B cell (primary cell): ENCODE data around the gene ZSCAN21. TPM values are rescaled to one million over a fixed set of nuclear protein-coding genes. Genes with fewer than 3 reads are reported as not detected.

ENCODE experiments used
- ATAC-seq: fragments of 200-7000 bp; cut with Tn5 transposase; one replicate; pipeline ENCODE4 v1.10.0; 2021; ENCODE audit warnings: low read depth, mild to moderate bottlenecking, moderate number of reproducible peaks, moderate library complexity
- CTCF ChIA-PET: fragments of 350-600 bp; sonication (Branson Sonifier 250); formaldehyde crosslinking; loops from one replicate; lab custom pipeline; 2021; ENCODE audit warnings: antibody characterized with exemption, inconsistent platforms; lab: Charles Lee
- POLR2A ChIA-PET: fragments of 350-600 bp; sonication (Branson Sonifier 250); formaldehyde crosslinking; loops from one replicate; lab custom pipeline; 2021; ENCODE audit warnings: antibody characterized with exemption; lab: Charles Lee
- DNase-seq: peaks from one replicate; pipeline ENCODE4 v3.0.0; 2013
- H2AFZ ChIP-seq: 2 replicates; pipeline ENCODE4 v1.6.1; 2012; ENCODE audit warnings: mild to moderate bottlenecking, low read depth, low read length; ENCODE audit not compliant: insufficient read depth, poor library complexity, severe bottlenecking
- H3K27ac ChIP-seq, 2 donors: 1 replicate in 1 of 2; 2 replicates in 1 of 2; pipeline ENCODE4 v1.5.1; 2012 to 2013; ENCODE audit warnings: low read length in 2 of 2, mild to moderate bottlenecking in 2 of 2, moderate library complexity in 1 of 2
- H3K27me3 ChIP-seq, 4 experiments: fragments of 200-600 bp in 1 of 4; sonication (generic) in 1 of 4; replicated peaks in 1 of 4; 1 replicate in 2 of 4; 2 replicates in 2 of 4; pipeline versions ENCODE4 v1.6.1 to v1.7.0; 2013 to 2016; ENCODE audit warnings: low read length in 3 of 4, mild to moderate bottlenecking in 2 of 4, mixed read lengths in 1 of 4, moderate library complexity in 1 of 4; ENCODE audit not compliant: insufficient read depth in 4 of 4, control insufficient read depth in 3 of 4; ENCODE audit errors: control extremely low read depth in 1 of 4
- H3K36me3 ChIP-seq, 2 experiments: replicated peaks in 1 of 2; 1 replicate in 1 of 2; 2 replicates in 1 of 2; pipeline versions ENCODE4 v1.6.1 to v1.7.1; 2013; ENCODE audit warnings: low read length in 1 of 2; ENCODE audit not compliant: insufficient read depth in 2 of 2, control insufficient read depth in 1 of 2; ENCODE audit errors: control extremely low read depth in 1 of 2, extremely low read depth in 1 of 2
- H3K4me1 ChIP-seq, 2 donors: fragments of 200-600 bp in 1 of 2; sonication (generic) in 1 of 2; 1 replicate in 1 of 2; 2 replicates in 1 of 2; pipeline versions ENCODE4 v1.5.1 to v1.6.1; 2013 to 2017; ENCODE audit warnings: low read length in 2 of 2; ENCODE audit not compliant: control insufficient read depth in 2 of 2, insufficient read depth in 2 of 2
- H3K4me2 ChIP-seq: replicated peaks from 2 replicates; pipeline ENCODE3; 2012; ENCODE audit warnings: mild to moderate bottlenecking, low read depth, low read length; ENCODE audit not compliant: poor library complexity, severe bottlenecking
- H3K4me3 ChIP-seq, 5 experiments: fragments of 200-600 bp in 1 of 5; sonication (generic) in 1 of 5; 1 replicate in 3 of 5; 2 replicates in 2 of 5; pipeline versions ENCODE4 v1.5.1 to v1.7.0; 2011 to 2016; ENCODE audit warnings: low read length in 4 of 5, mild to moderate bottlenecking in 4 of 5, low read depth in 2 of 5, control low read depth in 1 of 5, moderate library complexity in 1 of 5; ENCODE audit not compliant: insufficient read depth in 1 of 5; ENCODE audit errors: control extremely low read depth in 1 of 5, extremely low read depth in 1 of 5
- H3K79me2 ChIP-seq: fragments of 200-600 bp; sonication (generic); one replicate; pipeline ENCODE4 v1.6.0; 2016; ENCODE audit warnings: low read length; ENCODE audit not compliant: control insufficient read depth, insufficient read depth
- H3K9ac ChIP-seq: fragments of 200-600 bp; sonication (generic); 2 replicates; pipeline ENCODE4 v1.6.1; 2017; ENCODE audit warnings: mild to moderate bottlenecking, low read length, moderate library complexity
- H3K9me3 ChIP-seq, 3 donors: one replicate each; pipeline versions ENCODE4 v1.6.1 to v1.7.1; 2013; ENCODE audit warnings: low read length in 2 of 3; ENCODE audit not compliant: control insufficient read depth in 2 of 3, insufficient read depth in 1 of 3; ENCODE audit errors: control extremely low read depth in 1 of 3
- H4K20me1 ChIP-seq: 2 replicates; pipeline ENCODE4 v1.6.0; 2012; ENCODE audit warnings: mild to moderate bottlenecking, low read length; ENCODE audit not compliant: insufficient read depth, control insufficient read depth, poor library complexity, severe bottlenecking
- H3K27ac Mint-ChIP-seq: one replicate; pipeline ENCODE4 v1.8.0; 2021; ENCODE audit warnings: mixed read lengths
- H3K27me3 Mint-ChIP-seq: one replicate; pipeline ENCODE4 v1.8.0; 2021; ENCODE audit warnings: mixed read lengths
- H3K4me1 Mint-ChIP-seq: one replicate; pipeline ENCODE4 v1.8.0; 2021; ENCODE audit warnings: mixed read lengths
- H3K4me3 Mint-ChIP-seq: one replicate; pipeline ENCODE4 v1.8.0; 2021; ENCODE audit warnings: mixed read lengths
- H3K9me3 Mint-ChIP-seq: one replicate; pipeline ENCODE4 v1.8.0; 2022; ENCODE audit warnings: mixed read lengths; ENCODE audit not compliant: insufficient read depth
- EZH2 ChIP-seq: IDR thresholded peaks from 2 replicates; pipeline ENCODE4 v1.6.1; 2012; ENCODE audit warnings: borderline replicate concordance, low read depth, mild to moderate bottlenecking, moderate library complexity, low read length; ENCODE audit not compliant: insufficient read depth, poor library complexity, severe bottlenecking
- WGBS: methylation state at CpG from one replicate; pipeline ENCODE4 v1.1.5; 2013; ENCODE audit warnings: missing lambda C conversion rate; ENCODE audit not compliant: insufficient coverage; 5-methylcytosine and 5-hydroxymethylcytosine counted together
- intact Hi-C: fragments of 100-400 bp; cut with micrococcal nuclease; formaldehyde crosslinking; loops from one replicate; pipeline ENCODE4 v1.10.0; 2022
- polyA plus RNA-seq: library from polyadenylated mRNA; depleted of rRNA; stranded (reverse); fragments of >200 nt; gene quantifications from 2 replicates; pipeline ENCODE4 v1.2.3, GENCODE V29; 2012
- total RNA-seq, 2 donors: library from RNA; stranded (reverse); fragments of 120-200 nt in 1 of 2; gene quantifications; 1 replicate in 1 of 2; 2 replicates in 1 of 2; pipeline versions ENCODE4 v1.2.3 to v1.2.4, GENCODE V29; 2013 to 2022
- TF ChIP-seq, protein P1 (sequence below): fragments of 200-600 bp; IDR thresholded peaks from one replicate; pipeline ENCODE4 v1.8.0; 2022; ENCODE audit warnings: antibody characterized with exemption, mild to moderate bottlenecking

ZSCAN21 gene
- total and polyA plus RNA-seq, 2 donors (not counting 1 experiment from before 2014, with no cell fraction given), result 6.7 to 13.2 TPM

DNA sequence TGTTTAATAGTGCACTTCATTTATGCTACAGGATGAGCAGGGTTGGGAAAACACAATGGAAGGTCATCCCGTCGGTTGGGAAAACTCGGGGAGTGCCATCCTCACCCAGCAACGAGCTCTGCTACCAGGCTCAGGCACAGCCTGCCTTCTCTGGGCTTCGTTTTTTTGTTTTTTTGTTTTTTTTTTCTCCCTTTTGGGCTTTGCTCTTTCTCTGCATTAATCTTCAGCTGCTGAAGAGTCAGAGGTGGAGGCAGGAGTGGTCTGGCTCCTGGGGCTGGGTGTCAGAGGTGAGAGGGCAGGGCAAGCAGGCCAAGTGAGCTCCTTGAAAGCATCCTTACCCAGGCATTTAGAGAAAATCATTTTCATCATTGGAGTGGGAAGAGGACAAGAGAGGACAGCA, 20.4 kb downstream of the ZSCAN21 start:
- H3K27ac ChIP-seq, result no peak overlapping the region
- intact Hi-C loops, result no loop called here
- no peak overlapping the region for H3K4me3 ChIP-seq
- ATAC-seq (no peak), DNase-seq (no peak)
- no peak overlapping the region for H3K9ac ChIP-seq
- no peak overlapping the region for H3K4me3 Mint-ChIP-seq
- H3K9me3 ChIP-seq, result peaks cover 1 to 47% (median 26%) of the 10 kb centered on the region in 3 donors
- no peaks in the 10 kb centered on the region for H3K27me3 ChIP-seq
- peaks cover 18 to 54% of the 10 kb centered on the region in 2 experiments for H3K36me3 ChIP-seq
- CTCF ChIA-PET, result interaction anchor here (0.7 to 1.1 kb wide), 2 partner anchors 9 to 280 kb away, joined by 3 read pairs; no protein-coding TSS in a partner anchor
- WGBS, result 98% methylated on average over 5 of the region's 5 CpGs
- POLR2A ChIA-PET, result no interaction called here
- TF ChIP-seq, protein P1, sequence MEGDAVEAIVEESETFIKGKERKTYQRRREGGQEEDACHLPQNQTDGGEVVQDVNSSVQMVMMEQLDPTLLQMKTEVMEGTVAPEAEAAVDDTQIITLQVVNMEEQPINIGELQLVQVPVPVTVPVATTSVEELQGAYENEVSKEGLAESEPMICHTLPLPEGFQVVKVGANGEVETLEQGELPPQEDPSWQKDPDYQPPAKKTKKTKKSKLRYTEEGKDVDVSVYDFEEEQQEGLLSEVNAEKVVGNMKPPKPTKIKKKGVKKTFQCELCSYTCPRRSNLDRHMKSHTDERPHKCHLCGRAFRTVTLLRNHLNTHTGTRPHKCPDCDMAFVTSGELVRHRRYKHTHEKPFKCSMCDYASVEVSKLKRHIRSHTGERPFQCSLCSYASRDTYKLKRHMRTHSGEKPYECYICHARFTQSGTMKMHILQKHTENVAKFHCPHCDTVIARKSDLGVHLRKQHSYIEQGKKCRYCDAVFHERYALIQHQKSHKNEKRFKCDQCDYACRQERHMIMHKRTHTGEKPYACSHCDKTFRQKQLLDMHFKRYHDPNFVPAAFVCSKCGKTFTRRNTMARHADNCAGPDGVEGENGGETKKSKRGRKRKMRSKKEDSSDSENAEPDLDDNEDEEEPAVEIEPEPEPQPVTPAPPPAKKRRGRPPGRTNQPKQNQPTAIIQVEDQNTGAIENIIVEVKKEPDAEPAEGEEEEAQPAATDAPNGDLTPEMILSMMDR, result no peak
- TF ChIP-seq EZH2, result no peak
- H3K27me3 Mint-ChIP-seq, result no peaks in the 10 kb centered on the region
- no peaks in the 10 kb centered on the region for H4K20me1 ChIP-seq
- H3K4me1 Mint-ChIP-seq, result no peaks in the 10 kb centered on the region
- H3K4me2 ChIP-seq, result no peak overlapping the region
- H3K4me1 ChIP-seq, result no peaks in the 10 kb centered on the region
- peaks cover 14% of the 10 kb centered on the region for H3K9me3 Mint-ChIP-seq
- H3K27ac Mint-ChIP-seq, result no peak overlapping the region
- no peaks in the 10 kb centered on the region for H3K79me2 ChIP-seq
- no peak overlapping the region for H2AFZ ChIP-seq

DNA sequence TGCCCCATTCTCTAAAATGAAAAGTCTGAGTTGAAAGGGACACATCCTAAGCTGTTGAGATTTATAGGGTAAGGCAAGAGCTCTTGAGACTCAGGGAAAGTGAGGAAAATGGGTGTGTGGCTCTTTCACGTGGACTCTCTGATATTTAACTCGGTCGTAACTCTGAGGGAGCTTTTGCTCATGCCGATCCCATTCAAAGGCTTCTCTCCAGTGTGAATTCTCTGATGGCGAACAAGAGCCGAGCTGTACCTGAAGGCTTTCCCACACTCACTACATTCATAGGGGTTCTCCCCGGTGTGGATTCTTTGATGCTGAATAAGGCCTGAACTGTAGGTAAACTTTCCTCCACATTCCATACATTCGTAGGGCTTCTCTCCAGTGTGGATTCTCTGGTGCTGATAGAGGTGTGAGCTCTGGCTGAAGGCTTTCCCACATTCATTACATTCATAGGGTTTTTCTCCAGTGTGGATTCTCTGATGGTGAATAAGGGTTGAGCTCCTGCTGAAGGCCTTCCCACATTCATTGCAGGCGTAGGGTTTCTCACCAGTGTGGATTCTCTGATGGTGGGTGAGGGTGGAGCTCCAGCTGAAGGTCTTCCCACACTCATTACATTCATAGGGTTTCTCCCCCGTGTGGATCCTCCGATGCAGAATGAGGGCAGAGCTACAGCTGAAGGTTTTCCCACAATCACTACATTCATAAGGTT, 21.6 kb downstream of the ZSCAN21 start:
- peaks cover 24 to 63% of the 10 kb centered on the region in 2 experiments for H3K36me3 ChIP-seq
- no peak for ATAC-seq
- CTCF ChIA-PET, result interaction anchor here (0.5 to 1.6 kb wide), 2 partner anchors 13 to 462 kb away, joined by 3 to 4 read pairs; no protein-coding TSS in a partner anchor

More for the DNA sequence above, 21.6 kb downstream of the ZSCAN21 start:
- Histone ChIP-seq H3K4me2 (no peak overlapping the region), H3K27ac (no peak overlapping the region), H3K4me1 (no peaks in the 10 kb centered on the region), H3K9ac (no peak overlapping the region), H3K9me3 (peaks cover 1 to 47% (median 26%) of the 10 kb centered on the region in 3 donors), H3K79me2 (no peaks in the 10 kb centered on the region), H2AFZ (no peak overlapping the region), H4K20me1 (no peaks in the 10 kb centered on the region), H3K4me3 (no peak overlapping the region), H3K27me3 (no peaks in the 10 kb centered on the region)
- WGBS, result 96% methylated on average over 5 of the region's 11 CpGs
- no peaks in the 10 kb centered on the region for H3K27me3 Mint-ChIP-seq
- H3K27ac Mint-ChIP-seq, result no peak overlapping the region
- POLR2A ChIA-PET, result interaction anchor here (0.8 kb wide), 1 partner anchor 56 kb away, joined by 5 read pairs; the partner anchor contains the start of gene ZKSCAN1
- peaks cover 14% of the 10 kb centered on the region for H3K9me3 Mint-ChIP-seq
- no peaks in the 10 kb centered on the region for H3K4me1 Mint-ChIP-seq
- no peak for DNase-seq
- TF ChIP-seq, protein P1, result no peak
- TF ChIP-seq EZH2, result no peak
- H3K4me3 Mint-ChIP-seq, result no peak overlapping the region
- intact Hi-C loops, result no loop called here
